Measurements from ENCODE around the gene CADM2.

Gene CADM2

DNA sequence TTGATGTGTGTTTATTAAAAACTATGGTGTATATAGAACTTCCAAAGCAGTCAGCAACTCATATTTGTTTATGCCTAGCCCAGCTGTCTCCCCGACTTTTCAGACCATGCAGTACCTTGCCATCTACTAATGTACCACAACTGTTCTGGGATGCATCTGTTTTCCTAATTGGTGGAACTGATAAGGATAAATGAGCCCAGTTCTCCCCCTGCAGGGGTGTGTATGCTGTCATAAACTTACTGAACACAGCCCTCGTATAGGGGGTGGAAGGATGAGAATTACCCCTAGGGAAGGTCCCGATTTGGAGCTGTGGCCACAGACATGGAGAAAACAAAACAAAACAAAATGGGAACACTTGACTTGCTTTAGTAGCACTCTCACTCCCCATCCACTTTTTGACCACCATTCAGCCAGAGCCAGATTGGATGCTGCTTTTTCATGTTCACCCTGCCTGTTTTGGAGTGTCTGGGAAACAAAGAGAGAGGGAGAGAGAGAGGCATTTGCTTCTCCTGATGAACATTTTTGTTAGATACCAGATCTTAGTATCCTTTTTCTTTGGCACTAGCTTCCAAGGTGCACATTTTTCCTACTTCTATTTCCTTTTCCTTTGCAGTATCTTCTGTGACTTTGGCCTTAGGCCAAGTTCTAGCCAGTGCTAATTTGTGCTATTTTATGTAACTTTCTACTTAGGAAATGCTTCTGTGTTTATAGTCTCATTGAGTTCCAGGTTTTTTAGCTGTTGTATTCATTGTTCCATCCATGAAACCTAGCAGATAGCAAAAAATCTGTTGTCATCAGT is 29.1 kb downstream of the CADM2 start:
- Histone ChIP-seq H3K9ac (ENCODE audit: low read length) (no peak overlapping the region), H3K27me3 (ENCODE audit: control insufficient read depth in 1 of 2, insufficient read depth in 2 of 2, low read length in 2 of 2) (no peaks in the 10 kb centered on the region), H3K4me1 (ENCODE audit: insufficient read depth, low read length) (no peaks in the 10 kb centered on the region), H3K27ac (ENCODE audit: low read depth, low read length) (no peak overlapping the region), H3K9me3 (ENCODE audit: low read length) (no peaks in the 10 kb centered on the region), H3K4me3 (ENCODE audit: low read depth in 1 of 2, low read length in 2 of 2) (no peak overlapping the region), H3K36me3 (ENCODE audit: insufficient read depth, low read length) (no peaks in the 10 kb centered on the region)

DNA sequence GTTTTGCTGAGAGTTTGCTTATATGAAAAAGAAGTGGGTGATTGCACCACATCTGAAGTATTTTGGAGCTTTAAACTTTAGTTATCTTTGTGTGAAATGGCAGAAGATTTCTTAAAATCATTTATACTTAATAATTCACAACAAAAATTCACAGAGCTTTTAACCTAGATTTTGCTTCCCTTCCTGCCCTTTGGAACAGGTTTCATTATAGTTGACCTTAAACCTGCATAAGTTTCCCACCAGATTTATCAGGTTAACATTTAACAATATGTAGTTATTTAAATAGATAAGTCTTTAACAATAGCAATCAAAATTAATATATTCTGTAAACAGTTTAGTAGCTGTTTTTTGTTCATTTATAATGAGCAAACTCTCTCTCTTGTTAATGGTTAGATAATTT is 30.3 kb downstream of the CADM2 start:
- no peak overlapping the region for H3K27ac ChIP-seq (ENCODE audit: low read depth, low read length)
- H3K4me3 ChIP-seq (ENCODE audit: low read depth in 1 of 2, low read length in 2 of 2), result no peak overlapping the region
- H3K4me1 ChIP-seq (ENCODE audit: insufficient read depth, low read length), result no peaks in the 10 kb centered on the region
- H3K27me3 ChIP-seq (ENCODE audit: control insufficient read depth in 1 of 2, insufficient read depth in 2 of 2, low read length in 2 of 2), result no peaks in the 10 kb centered on the region
- no peaks in the 10 kb centered on the region for H3K36me3 ChIP-seq (ENCODE audit: insufficient read depth, low read length)
- no peaks in the 10 kb centered on the region for H3K9me3 ChIP-seq (ENCODE audit: low read length)
- H3K9ac ChIP-seq (ENCODE audit: low read length), result no peak overlapping the region

DNA sequence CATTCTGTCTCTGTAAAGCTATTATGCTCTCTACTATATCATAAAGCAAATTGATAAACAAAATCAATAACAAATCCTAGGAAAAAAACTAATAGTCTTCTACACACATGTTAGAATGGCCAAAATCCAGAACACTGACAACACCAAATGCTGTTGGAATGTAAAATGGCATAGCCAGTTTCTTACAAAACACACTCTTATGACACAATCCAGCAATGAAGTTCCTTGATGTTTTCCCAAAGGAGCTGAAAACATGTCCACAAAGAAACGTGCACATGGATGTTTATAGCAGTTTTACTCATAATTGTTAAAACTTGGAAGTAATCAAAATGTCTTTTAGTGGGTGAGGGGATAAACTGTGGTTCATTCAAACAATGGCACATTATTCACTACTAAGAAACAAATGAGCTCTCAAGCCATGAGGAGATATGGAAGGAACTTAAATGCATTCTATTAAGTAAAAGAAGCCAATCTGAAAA is 32.7 kb downstream of the CADM2 start:
- Histone ChIP-seq H3K27ac (ENCODE audit: low read depth, low read length) (no peak overlapping the region), H3K4me3 (ENCODE audit: low read depth in 1 of 2, low read length in 2 of 2) (no peak overlapping the region), H3K36me3 (ENCODE audit: insufficient read depth, low read length) (no peaks in the 10 kb centered on the region), H3K27me3 (ENCODE audit: control insufficient read depth in 1 of 2, insufficient read depth in 2 of 2, low read length in 2 of 2) (no peaks in the 10 kb centered on the region), H3K4me1 (ENCODE audit: insufficient read depth, low read length) (no peaks in the 10 kb centered on the region), H3K9ac (ENCODE audit: low read length) (no peak overlapping the region), H3K9me3 (ENCODE audit: low read length) (no peaks in the 10 kb centered on the region)

DNA sequence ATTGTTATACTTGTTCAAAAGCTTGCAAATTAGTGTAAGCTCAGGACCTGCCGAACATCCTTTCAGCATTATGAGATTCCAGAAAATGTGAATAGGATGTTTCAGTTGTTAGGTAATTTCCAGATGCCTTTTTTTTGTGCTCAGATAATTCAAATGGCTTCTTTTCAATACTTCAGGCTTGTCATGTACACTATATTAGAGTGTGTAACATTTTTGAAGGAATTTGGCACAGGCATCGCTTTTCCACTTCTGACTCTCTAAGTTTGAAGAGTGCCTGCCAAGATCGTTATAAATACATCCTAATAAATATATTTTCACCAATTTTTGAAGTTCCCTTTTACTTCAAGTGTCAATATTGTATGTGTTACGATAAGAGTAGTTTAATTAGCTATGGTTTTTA is 35.2 kb downstream of the CADM2 start:
- Histone ChIP-seq H3K27ac (ENCODE audit: low read depth, low read length) (no peak overlapping the region), H3K4me3 (ENCODE audit: low read depth in 1 of 2, low read length in 2 of 2) (no peak overlapping the region), H3K27me3 (ENCODE audit: control insufficient read depth in 1 of 2, insufficient read depth in 2 of 2, low read length in 2 of 2) (no peaks in the 10 kb centered on the region), H3K36me3 (ENCODE audit: insufficient read depth, low read length) (no peaks in the 10 kb centered on the region), H3K9me3 (ENCODE audit: low read length) (no peaks in the 10 kb centered on the region), H3K9ac (ENCODE audit: low read length) (no peak overlapping the region), H3K4me1 (ENCODE audit: insufficient read depth, low read length) (no peaks in the 10 kb centered on the region)

- Histone ChIP-seq H3K4me1 (ENCODE audit: insufficient read depth, low read length) (no peaks in the 10 kb centered on the region), H3K27me3 (ENCODE audit: control insufficient read depth in 1 of 2, insufficient read depth in 2 of 2, low read length in 2 of 2) (no peaks in the 10 kb centered on the region), H3K4me3 (ENCODE audit: low read depth in 1 of 2, low read length in 2 of 2) (no peak overlapping the region), H3K27ac (ENCODE audit: low read depth, low read length) (no peak overlapping the region), H3K9ac (ENCODE audit: low read length) (no peak overlapping the region), H3K36me3 (ENCODE audit: insufficient read depth, low read length) (no peaks in the 10 kb centered on the region), H3K9me3 (ENCODE audit: low read length) (no peaks in the 10 kb centered on the region)
Measured at GRCh38 chr3:84998545-84998944, 39.8 kb downstream of the CADM2 start.

GRCh38 chr3:85003479-85003878 is 44.7 kb downstream of the CADM2 start:
- no peaks in the 10 kb centered on the region for H3K9me3 ChIP-seq (ENCODE audit: low read length)
- H3K9ac ChIP-seq (ENCODE audit: low read length), result no peak overlapping the region
- no peaks in the 10 kb centered on the region for H3K36me3 ChIP-seq (ENCODE audit: insufficient read depth, low read length)
- no peak overlapping the region for H3K4me3 ChIP-seq (ENCODE audit: low read depth in 1 of 2, low read length in 2 of 2)
- H3K27me3 ChIP-seq (ENCODE audit: control insufficient read depth in 1 of 2, insufficient read depth in 2 of 2, low read length in 2 of 2), result no peaks in the 10 kb centered on the region
- H3K4me1 ChIP-seq (ENCODE audit: insufficient read depth, low read length), result no peaks in the 10 kb centered on the region
- H3K27ac ChIP-seq (ENCODE audit: low read depth, low read length), result no peak overlapping the region

DNA sequence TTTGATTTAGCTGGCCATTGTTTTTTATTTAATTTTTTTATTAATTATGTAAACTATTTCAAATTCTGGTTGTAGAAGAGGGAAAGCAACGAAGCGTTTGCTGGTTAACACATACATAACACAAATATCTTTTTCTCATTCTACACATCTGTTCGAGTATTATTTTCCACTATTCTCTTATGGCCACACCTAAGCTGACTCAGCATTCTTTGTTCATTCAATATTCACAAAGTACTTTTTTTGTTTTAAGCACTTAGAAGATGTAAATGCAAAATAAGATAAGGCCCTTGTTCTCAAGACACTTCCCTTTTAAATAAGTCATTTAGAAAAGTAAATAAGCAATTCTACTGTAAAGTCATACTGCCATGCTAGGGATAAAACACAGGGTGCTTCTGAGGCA is 45.4 kb downstream of the CADM2 start:
- no peak overlapping the region for H3K9ac ChIP-seq (ENCODE audit: low read length)

GRCh38 chr3:85005946-85006345 is 47.2 kb downstream of the CADM2 start:
- Histone ChIP-seq H3K4me3 (ENCODE audit: low read depth in 1 of 2, low read length in 2 of 2) (no peak overlapping the region), H3K9me3 (ENCODE audit: low read length) (no peaks in the 10 kb centered on the region), H3K27ac (ENCODE audit: low read depth, low read length) (no peak overlapping the region), H3K9ac (ENCODE audit: low read length) (no peak overlapping the region), H3K4me1 (ENCODE audit: insufficient read depth, low read length) (no peaks in the 10 kb centered on the region), H3K27me3 (ENCODE audit: control insufficient read depth in 1 of 2, insufficient read depth in 2 of 2, low read length in 2 of 2) (no peaks in the 10 kb centered on the region), H3K36me3 (ENCODE audit: insufficient read depth, low read length) (no peaks in the 10 kb centered on the region)

More for the DNA sequence above, 45.4 kb downstream of the CADM2 start:
- Histone ChIP-seq H3K36me3 (ENCODE audit: insufficient read depth, low read length) (no peaks in the 10 kb centered on the region), H3K9me3 (ENCODE audit: low read length) (no peaks in the 10 kb centered on the region), H3K4me3 (ENCODE audit: low read depth in 1 of 2, low read length in 2 of 2) (no peak overlapping the region), H3K27me3 (ENCODE audit: control insufficient read depth in 1 of 2, insufficient read depth in 2 of 2, low read length in 2 of 2) (no peaks in the 10 kb centered on the region), H3K27ac (ENCODE audit: low read depth, low read length) (no peak overlapping the region), H3K4me1 (ENCODE audit: insufficient read depth, low read length) (no peaks in the 10 kb centered on the region)

DNA sequence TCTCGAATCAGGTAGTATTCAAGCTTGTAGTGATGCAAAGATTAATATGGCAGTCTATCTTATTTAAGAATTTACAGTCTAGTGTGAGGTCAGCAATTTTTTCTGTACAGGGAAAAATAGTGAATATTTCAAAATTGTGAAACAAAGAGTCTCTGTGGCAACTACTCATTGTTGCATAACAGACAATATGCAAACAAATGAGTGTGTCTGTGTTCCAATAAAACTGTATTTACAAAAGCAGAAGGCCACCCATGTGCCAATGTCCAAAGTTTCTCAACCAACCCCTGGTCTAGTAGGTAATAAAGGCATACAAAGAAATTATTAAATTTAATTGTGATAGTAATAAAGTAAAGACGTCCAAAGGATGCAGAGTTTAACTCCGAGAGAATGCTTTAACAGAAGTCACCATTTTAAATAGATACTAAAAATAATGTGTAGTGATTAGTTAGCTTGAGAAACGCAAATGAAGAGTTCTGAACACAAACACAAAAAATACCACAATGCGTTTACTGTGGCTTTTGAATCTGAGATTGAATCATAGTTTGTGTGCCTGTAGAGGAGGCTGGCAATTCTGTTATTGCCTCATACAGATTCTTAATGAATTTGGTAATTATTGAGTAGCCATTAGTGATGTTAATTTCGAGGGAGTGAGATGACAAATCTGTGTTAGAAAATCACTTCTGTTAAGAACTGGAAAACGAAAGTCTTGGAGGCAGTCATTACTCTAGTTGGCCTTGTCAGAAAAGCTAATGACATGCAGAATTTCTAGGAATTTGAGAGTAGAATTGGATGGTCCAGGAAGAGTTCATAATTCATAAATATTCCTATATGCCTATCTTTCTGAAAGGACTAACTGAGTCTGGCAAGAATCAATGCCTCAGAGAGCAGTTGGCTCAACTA is 48.7 kb downstream of the CADM2 start:
- Histone ChIP-seq H3K4me3 (ENCODE audit: low read depth in 1 of 2, low read length in 2 of 2) (no peak overlapping the region), H3K27me3 (ENCODE audit: control insufficient read depth in 1 of 2, insufficient read depth in 2 of 2, low read length in 2 of 2) (no peaks in the 10 kb centered on the region), H3K27ac (ENCODE audit: low read depth, low read length) (no peak overlapping the region), H3K9ac (ENCODE audit: low read length) (no peak overlapping the region), H3K9me3 (ENCODE audit: low read length) (no peaks in the 10 kb centered on the region), H3K4me1 (ENCODE audit: insufficient read depth, low read length) (no peaks in the 10 kb centered on the region), H3K36me3 (ENCODE audit: insufficient read depth, low read length) (no peaks in the 10 kb centered on the region)

DNA sequence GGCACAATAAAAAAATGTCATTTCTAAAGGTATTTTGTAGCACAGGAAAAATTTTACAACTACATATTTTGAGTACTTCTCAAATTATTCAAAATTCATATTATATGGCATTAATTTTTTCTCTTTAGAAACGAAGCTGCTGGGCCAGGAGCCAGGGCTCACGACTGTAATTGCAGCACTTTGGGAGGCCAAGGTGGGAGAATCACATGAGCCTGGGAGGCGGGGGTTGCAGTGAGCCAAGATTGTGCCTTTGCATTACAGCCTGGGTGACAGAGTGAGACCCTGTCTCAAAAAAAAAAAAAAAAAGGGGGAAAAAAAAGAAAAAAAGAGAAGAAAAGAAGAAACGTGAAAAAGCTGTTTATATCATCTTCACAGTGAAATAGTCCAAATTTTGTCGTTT is 62.0 kb downstream of the CADM2 start:
- H3K4me3 ChIP-seq (ENCODE audit: low read depth in 1 of 2, low read length in 2 of 2), result no peak overlapping the region
- no peaks in the 10 kb centered on the region for H3K27me3 ChIP-seq (ENCODE audit: control insufficient read depth in 1 of 2, insufficient read depth in 2 of 2, low read length in 2 of 2)
- no peak overlapping the region for H3K27ac ChIP-seq (ENCODE audit: low read depth, low read length)
- H3K36me3 ChIP-seq (ENCODE audit: insufficient read depth, low read length), result no peaks in the 10 kb centered on the region
- H3K9ac ChIP-seq (ENCODE audit: low read length), result no peak overlapping the region
- H3K9me3 ChIP-seq (ENCODE audit: low read length), result no peaks in the 10 kb centered on the region
- no peaks in the 10 kb centered on the region for H3K4me1 ChIP-seq (ENCODE audit: insufficient read depth, low read length)

DNA sequence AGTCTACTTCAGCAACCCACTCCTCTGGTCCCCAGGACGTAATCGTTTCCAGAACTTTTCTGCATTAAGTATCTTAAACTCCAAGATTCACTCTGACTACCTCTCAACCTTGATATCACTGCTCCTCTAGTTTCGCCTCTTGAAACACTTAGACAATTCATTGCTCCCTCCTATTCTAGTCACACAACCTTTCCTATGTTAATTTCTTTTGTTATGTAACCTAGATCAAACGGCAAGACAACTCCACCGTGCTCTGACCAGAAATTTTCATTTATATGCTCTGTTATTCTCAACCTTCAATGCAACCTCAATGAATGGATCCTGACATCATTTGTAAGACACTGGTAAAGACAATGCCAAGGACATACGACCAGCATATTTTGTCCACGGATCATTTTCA is 71.3 kb downstream of the CADM2 start:
- no peaks in the 10 kb centered on the region for H3K27me3 ChIP-seq (ENCODE audit: control insufficient read depth in 1 of 2, insufficient read depth in 2 of 2, low read length in 2 of 2)
- no peak overlapping the region for H3K27ac ChIP-seq (ENCODE audit: low read depth, low read length)
- H3K4me3 ChIP-seq (ENCODE audit: low read depth in 1 of 2, low read length in 2 of 2), result no peak overlapping the region
- no peaks in the 10 kb centered on the region for H3K4me1 ChIP-seq (ENCODE audit: insufficient read depth, low read length)
- H3K36me3 ChIP-seq (ENCODE audit: insufficient read depth, low read length), result no peaks in the 10 kb centered on the region
- H3K9me3 ChIP-seq (ENCODE audit: low read length), result no peaks in the 10 kb centered on the region
- H3K9ac ChIP-seq (ENCODE audit: low read length), result no peak overlapping the region

All from muscle layer of colon (tissue), 2 donors.